K562 (cell line): ENCODE results near the gene TINAG. TPM values are rescaled to one million over a fixed set of nuclear protein-coding genes. Genes with fewer than 3 reads are reported as not detected.

ENCODE experiments used
- ATAC-seq: fragments of 200-7000 bp; cut with Tn5 transposase; 3 replicates; pipeline ENCODE4 v1.9.1; 2020; ENCODE audit warnings: moderate library complexity
- BruUV-seq: library from RNA; stranded (reverse); fragments of 400-500 nt; replicated peaks from 2 replicates; lab custom pipeline; 2021; lab: Mats Ljungman, UMichigan
- CTCF ChIA-PET: fragments of 300-600 bp; formaldehyde crosslinking; extraction: SDS; loops from one replicate; lab custom pipeline; 2021; ENCODE audit warnings: low intra/inter-chr PET ratio; lab: Yijun Ruan, JAX
- POLR2A ChIA-PET: fragments of 300-600, 350-650 bp; sonication (Branson Sonifier 250); formaldehyde crosslinking; extraction: SDS; loops from one replicate; lab custom pipeline; 2021; ENCODE audit warnings: antibody characterized with exemption, inconsistent platforms; lab: Yijun Ruan, JAX
- DNase-seq, 4 experiments: peaks; one replicate each; pipeline versions ENCODE4 v3.0.0 to v3.0.0-alpha.2; 2011 to 2018; ENCODE audit warnings: low spot score in 3 of 4, mixed read lengths in 3 of 4; ENCODE audit errors: extremely low read depth in 1 of 4
- FAIRE-seq: peaks from 2 replicates; lab custom pipeline; 2011; peaks lifted over from hg19 to GRCh38; lab: Jason Lieb, UNC
- H2AFZ ChIP-seq: 2 replicates; pipeline ENCODE4 v1.6.0; 2011; ENCODE audit warnings: low read depth, low read length, control low read depth, inconsistent platforms
- H3K27ac ChIP-seq: fragments of 200-600 bp; 3 replicates; pipeline ENCODE4 v1.8.0; 2011; ENCODE audit warnings: low read depth, mild to moderate bottlenecking, control low read depth, inconsistent platforms, low read length, moderate library complexity, mixed read lengths; ENCODE audit errors: extremely low read depth
- H3K27me3 ChIP-seq, 2 experiments: fragments of 300-600 bp in 1 of 2; 2 replicates in 1 of 2; 3 replicates in 1 of 2; pipeline versions ENCODE4 v1.6.0 to v1.8.0; 2011; ENCODE audit warnings: inconsistent platforms in 2 of 2, low read length in 2 of 2, mild to moderate bottlenecking in 1 of 2, mixed read lengths in 1 of 2, moderate library complexity in 1 of 2; ENCODE audit not compliant: control insufficient read depth in 2 of 2, insufficient read depth in 2 of 2
- H3K36me3 ChIP-seq: fragments of 300-600 bp; 3 replicates; pipeline ENCODE4 v1.8.0; 2011; ENCODE audit warnings: mild to moderate bottlenecking, low read length, inconsistent platforms; ENCODE audit not compliant: control insufficient read depth, insufficient read depth
- H3K4me1 ChIP-seq, 2 experiments: fragments of 200-600 bp in 1 of 2; replicated peaks in 1 of 2; 2 replicates in 1 of 2; 3 replicates in 1 of 2; pipeline versions ENCODE4 v1.5.1 to v1.8.0; 2011; ENCODE audit warnings: inconsistent platforms in 2 of 2, low read length in 2 of 2, mild to moderate bottlenecking in 1 of 2, mixed read lengths in 1 of 2, moderate library complexity in 1 of 2; ENCODE audit not compliant: control insufficient read depth in 2 of 2, insufficient read depth in 2 of 2
- H3K4me2 ChIP-seq: 2 replicates; pipeline ENCODE4 v1.6.1; 2011; ENCODE audit warnings: low read length, control low read depth, inconsistent platforms, mixed read lengths; ENCODE audit not compliant: insufficient read depth
- H3K4me3 ChIP-seq: fragments of 200-600 bp; sonication (generic), shearing (Covaris generic); 2 replicates; pipeline ENCODE4 v1.5.1; 2016; ENCODE audit warnings: control low read depth, inconsistent platforms
- H3K79me2 ChIP-seq: fragments of 200-600 bp; 3 replicates; pipeline ENCODE4 v1.8.0; 2011; ENCODE audit warnings: low read length, inconsistent platforms; ENCODE audit not compliant: control insufficient read depth, insufficient read depth
- H3K9ac ChIP-seq, 2 experiments: 2 replicates each; pipeline versions ENCODE4 v1.6.0 to v1.6.1; 2011; ENCODE audit warnings: low read depth in 2 of 2, low read length in 2 of 2, control low read depth in 1 of 2, inconsistent platforms in 1 of 2, mild to moderate bottlenecking in 1 of 2, mixed read lengths in 1 of 2; ENCODE audit not compliant: insufficient read depth in 1 of 2
- H3K9me1 ChIP-seq: one replicate; pipeline ENCODE4 v1.6.0; 2011; ENCODE audit warnings: inconsistent platforms, mild to moderate bottlenecking, low read length, moderate library complexity; ENCODE audit not compliant: control insufficient read depth, insufficient read depth
- H3K9me3 ChIP-seq: replicated peaks from 2 replicates; pipeline ENCODE4 v1.5.1; 2011; ENCODE audit warnings: low read depth, low read length, inconsistent platforms; ENCODE audit not compliant: control insufficient read depth, insufficient read depth
- H4K20me1 ChIP-seq: replicated peaks from 2 replicates; pipeline ENCODE4 v1.6.1; 2011; ENCODE audit warnings: low read length, inconsistent platforms, mixed read lengths; ENCODE audit not compliant: control insufficient read depth, insufficient read depth
- BRCA1 ChIP-seq, 2 experiments: fragments of 450-650 bp in 1 of 2; sonication (generic) in 1 of 2; formaldehyde crosslinking in 1 of 2; IDR thresholded peaks; 2 replicates each; pipeline versions ENCODE4 v1.5.0 to v1.6.1; 2017 to 2020; ENCODE audit warnings: mild to moderate bottlenecking in 1 of 2, missing genetic modification reagents in 1 of 2
- EHMT2 ChIP-seq: fragments of 450-650 bp; IDR thresholded peaks from 2 replicates; pipeline ENCODE4 v1.6.1; 2018; ENCODE audit warnings: antibody characterized with exemption
- GABPB2 ChIP-seq: fragments of 250-450 bp; sonication (Bioruptor Pico); conservative IDR thresholded peaks from 2 replicates; pipeline ENCODE4 v1.5.1; 2021; ENCODE audit warnings: mild to moderate bottlenecking
- NRF1 ChIP-seq, 2 experiments: fragments of 450-650 bp; IDR thresholded peaks in 1 of 2; conservative IDR thresholded peaks in 1 of 2; 2 replicates each; pipeline ENCODE4 v1.6.1; 2014; ENCODE audit warnings: mild to moderate bottlenecking in 2 of 2
- PHTF2 ChIP-seq: fragments of 250-450 bp; sonication (Bioruptor Pico); IDR thresholded peaks from 2 replicates; pipeline ENCODE4 v1.5.0; 2021; ENCODE audit warnings: mild to moderate bottlenecking
- SMAD1 ChIP-seq: fragments of 150-350 bp; IDR thresholded peaks from 2 replicates; pipeline ENCODE4 v1.6.1; 2014; ENCODE audit warnings: low read length, low read depth; ENCODE audit not compliant: partially characterized antibody
- SRSF3 ChIP-seq: fragments of 200-400 bp; formaldehyde crosslinking; IDR thresholded peaks from 2 replicates; pipeline ENCODE4 v1.6.1; 2016; ENCODE audit warnings: mild to moderate bottlenecking, low read length, moderate library complexity; ENCODE audit not compliant: insufficient read depth
- TCF7 ChIP-seq: sonication (generic); IDR thresholded peaks from 2 replicates; pipeline ENCODE4 v1.6.1; 2016; ENCODE audit warnings: antibody characterized with exemption, borderline replicate concordance
- ZNF699 ChIP-seq: fragments of 250-450 bp; sonication (Bioruptor Pico); IDR thresholded peaks from 2 replicates; pipeline ENCODE4 v1.8.0; 2021; ENCODE audit warnings: mild to moderate bottlenecking, moderate library complexity; ENCODE audit not compliant: insufficient replicate concordance
- WGBS: fragments of 100-300 bp; shearing (Covaris generic); methylation state at CpG from one replicate; pipeline ENCODE4 v1.1.6; 2016; ENCODE audit warnings: low coverage, mixed read lengths; ENCODE audit not compliant: insufficient coverage; ENCODE audit errors: missing lambda C conversion rate; 5-methylcytosine and 5-hydroxymethylcytosine counted together
- in situ Hi-C: fragments of 300-500 bp; cut with MboI; formaldehyde crosslinking; loops from 4 replicates; pipeline ENCODE4 v1.15.0; 2018; ENCODE audit warnings: inconsistent platforms, mixed read lengths
- intact Hi-C: fragments of 100-400 bp; cut with micrococcal nuclease; formaldehyde crosslinking; loops from 2 replicates; pipeline ENCODE4 v1.14.2; 2022
- polyA plus RNA-seq, 8 experiments: library from polyadenylated mRNA; depleted of rRNA in 4 of 8; stranded (reverse) in 5 of 8; unstranded in 3 of 8; fragments of >200 nt; fragmentation: Nextera tagmentation in 2 of 8; fragmentation: Illumina TruSeq in 1 of 8; extraction: Ambion mirVana in 2 of 8; extraction: Trizol in 1 of 8; gene quantifications; 2 replicates each; pipeline versions ENCODE4 v1.2.1 to v1.2.3, GENCODE V29; 2011 to 2014; ENCODE audit warnings: inconsistent platforms in 1 of 8, missing spikeins in 1 of 8
- total RNA-seq, 7 experiments: library from RNA; depleted of rRNA in 6 of 7; stranded (reverse); fragments of >200 nt in 6 of 7; fragmentation: Illumina TruSeq in 2 of 7; extraction: Trizol in 2 of 7; gene quantifications; 2 replicates each; pipeline versions ENCODE4 v1.2.1 to v1.2.3, GENCODE V29; 2011 to 2021; ENCODE audit warnings: low replicate concordance in 1 of 7
- TF ChIP-seq, protein P1 (sequence below): fragments of 200-800 bp; sonication (Bioruptor generic); IDR thresholded peaks from 2 replicates; pipeline ENCODE4 v1.6.1; 2017; ENCODE audit warnings: missing genetic modification characterization, missing compliant biosample characterization

The TINAG gene
- total and polyA plus RNA-seq, 9 of the 15 experiments (the other 6 are each of a cell fraction or from before 2014, with no cell fraction given) = not detected

DNA sequence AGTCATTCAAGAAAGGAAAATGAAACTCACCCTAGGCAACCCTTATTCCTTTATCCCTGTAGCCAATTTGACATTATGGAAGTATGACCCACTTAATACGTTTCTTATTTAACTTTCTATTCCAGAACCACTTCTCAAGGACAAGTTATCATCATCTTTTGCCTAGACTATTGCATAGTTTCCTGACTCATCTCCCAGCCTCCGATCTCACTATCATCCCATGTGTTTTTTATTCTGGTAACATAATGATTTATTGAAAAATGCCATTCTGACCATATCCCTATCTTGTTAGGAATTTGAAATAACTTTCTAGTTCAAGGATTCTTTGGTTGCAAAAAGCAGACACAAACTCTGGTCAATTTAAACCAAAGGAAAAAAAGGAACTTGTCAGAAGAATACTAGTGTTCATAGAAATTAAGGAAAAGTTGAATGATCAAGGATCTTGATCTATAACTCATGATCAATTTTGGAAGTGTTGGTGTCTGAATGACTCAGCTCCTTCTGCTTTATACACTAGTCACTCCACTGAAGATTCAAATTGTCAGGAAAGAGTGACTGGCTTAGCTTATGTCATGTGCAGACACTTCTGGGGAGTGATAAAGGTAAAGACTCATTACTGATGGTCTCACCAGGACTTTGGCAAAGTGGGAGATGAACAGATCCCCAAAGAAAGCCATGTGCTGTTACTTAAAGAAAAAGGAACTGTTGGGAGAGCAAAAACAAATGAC is 8.5 kb upstream of the TINAG start:
- TF ChIP-seq NRF1 (conservative IDR thresholded peaks at IDR 0.05 in 1 of 2, IDR thresholded peaks at IDR 0.05 in 1 of 2) = no peak
- TF ChIP-seq ZNF699 (CRISPR knock-in tag) = no peak
- TF ChIP-seq PHTF2 (CRISPR knock-in tag) = no peak
- no peak for TF ChIP-seq GABPB2 (CRISPR knock-in tag)
- no peak for TF ChIP-seq SMAD1
- TF ChIP-seq, protein P1, sequence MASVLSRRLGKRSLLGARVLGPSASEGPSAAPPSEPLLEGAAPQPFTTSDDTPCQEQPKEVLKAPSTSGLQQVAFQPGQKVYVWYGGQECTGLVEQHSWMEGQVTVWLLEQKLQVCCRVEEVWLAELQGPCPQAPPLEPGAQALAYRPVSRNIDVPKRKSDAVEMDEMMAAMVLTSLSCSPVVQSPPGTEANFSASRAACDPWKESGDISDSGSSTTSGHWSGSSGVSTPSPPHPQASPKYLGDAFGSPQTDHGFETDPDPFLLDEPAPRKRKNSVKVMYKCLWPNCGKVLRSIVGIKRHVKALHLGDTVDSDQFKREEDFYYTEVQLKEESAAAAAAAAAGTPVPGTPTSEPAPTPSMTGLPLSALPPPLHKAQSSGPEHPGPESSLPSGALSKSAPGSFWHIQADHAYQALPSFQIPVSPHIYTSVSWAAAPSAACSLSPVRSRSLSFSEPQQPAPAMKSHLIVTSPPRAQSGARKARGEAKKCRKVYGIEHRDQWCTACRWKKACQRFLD (CRISPR knock-in tag) = no peak
- TF ChIP-seq TCF7 = no peak
- no peak for TF ChIP-seq EHMT2
- TF ChIP-seq BRCA1 (IDR thresholded peaks at IDR 0.05) = no peak
- TF ChIP-seq BRCA1 (CRISPR knock-in tag; IDR thresholded peaks at IDR 0.05) = no peak
- no peak for TF ChIP-seq SRSF3
- Histone ChIP-seq H3K4me3 (no peak overlapping the region), H3K4me1 (no peaks in the 10 kb centered on the region), H3K27me3 (no peaks in the 10 kb centered on the region), H3K27ac (no peak overlapping the region), H2AFZ (no peak overlapping the region), H3K36me3 (no peaks in the 10 kb centered on the region), H4K20me1 (no peaks in the 10 kb centered on the region), H3K9me3 (peaks cover 1% of the 10 kb centered on the region; the same call in 1 of the 2 replicates), H3K4me2 (no peak overlapping the region), H3K79me2 (no peaks in the 10 kb centered on the region), H3K9ac (no peak overlapping the region), H3K9me1 (no peaks in the 10 kb centered on the region)
- 0% methylated on average over 2 of the region's 2 CpGs for WGBS
- intact Hi-C loops = no loop called here
- ATAC-seq = no peak
- no TSS peak for BruUV-seq
- FAIRE-seq = no peak
- in situ Hi-C loops = no loop called here
- DNase-seq = no peak
- ChIA-PET CTCF (no interaction called here), POLR2A (no interaction called here)
